A673 (cell line): ENCODE results near the gene FGFBP1. TPM values are rescaled to one million over a fixed set of nuclear protein-coding genes. Genes with fewer than 3 reads are reported as not detected.

ENCODE experiments used
- BruUV-seq: library from RNA; stranded (reverse); fragments of 400-500 nt; replicated peaks from 2 replicates; lab custom pipeline; 2021; lab: Mats Ljungman, UMichigan
- CTCF ChIA-PET: fragments of 300-600 bp; sonication (Branson Sonifier 250); formaldehyde crosslinking; loops from one replicate; lab custom pipeline; 2022; ENCODE audit warnings: antibody characterized with exemption; lab: Charles Lee
- POLR2A ChIA-PET: fragments of 300-600 bp; sonication (Branson Sonifier 250); formaldehyde crosslinking; loops from one replicate; lab custom pipeline; 2022; ENCODE audit warnings: antibody characterized with exemption; ENCODE audit not compliant: low non-redundant PET; lab: Charles Lee
- DNase-seq: peaks from one replicate; pipeline ENCODE4 v3.0.0-alpha.2; 2015; ENCODE audit warnings: low spot score
- H3K27ac ChIP-seq: fragments of 200-600 bp; sonication (generic); 2 replicates; pipeline ENCODE4 v1.5.1; 2016; ENCODE audit warnings: mixed run types, low read depth, mild to moderate bottlenecking, mixed read lengths, antibody characterized with exemption, low read length; ENCODE audit not compliant: poor library complexity, severe bottlenecking
- H3K27me3 ChIP-seq: fragments of 200-600 bp; sonication (generic); replicated peaks from 2 replicates; pipeline ENCODE4 v1.6.1; 2017; ENCODE audit warnings: mixed run types, low read depth, mild to moderate bottlenecking, mixed read lengths, antibody characterized with exemption, low read length; ENCODE audit not compliant: insufficient read depth, poor library complexity
- H3K36me3 ChIP-seq: fragments of 200-600 bp; sonication (generic); 2 replicates; pipeline ENCODE4 v1.6.1; 2016; ENCODE audit warnings: mixed run types, mild to moderate bottlenecking, mixed read lengths, antibody characterized with exemption, low read length; ENCODE audit not compliant: insufficient read depth, poor library complexity, severe bottlenecking
- H3K4me1 ChIP-seq: fragments of 200-600 bp; sonication (generic); 2 replicates; pipeline ENCODE4 v1.6.1; 2017; ENCODE audit warnings: mixed run types, mild to moderate bottlenecking, mixed read lengths, antibody characterized with exemption, low read length; ENCODE audit not compliant: insufficient read depth, poor library complexity, severe bottlenecking
- H3K4me3 ChIP-seq: fragments of 200-600 bp; sonication (generic); 2 replicates; pipeline ENCODE4 v1.5.1; 2016; ENCODE audit warnings: low read depth, mixed run types, mild to moderate bottlenecking, mixed read lengths, low read length; ENCODE audit not compliant: poor library complexity, severe bottlenecking
- H3K9me3 ChIP-seq: fragments of 200-600 bp; sonication (generic); 2 replicates; pipeline ENCODE4 v1.6.1; 2016; ENCODE audit warnings: mixed run types, low read depth, mild to moderate bottlenecking, mixed read lengths, antibody characterized with exemption, low read length; ENCODE audit not compliant: poor library complexity, severe bottlenecking
- EZH2 ChIP-seq: fragments of 200-600 bp; sonication (generic); IDR thresholded peaks from 2 replicates; pipeline ENCODE4 v1.6.1; 2017; ENCODE audit warnings: borderline replicate concordance, low read depth, mild to moderate bottlenecking, mixed read lengths, antibody characterized with exemption, low read length; ENCODE audit not compliant: poor library complexity, severe bottlenecking
- intact Hi-C: fragments of 100-400 bp; cut with micrococcal nuclease; formaldehyde crosslinking; loops from one replicate; pipeline ENCODE4 v1.10.0; 2022; ENCODE audit not compliant: unreplicated experiment
- total RNA-seq: library from RNA; stranded (reverse); gene quantifications from 2 replicates; pipeline ENCODE4 v1.2.3, GENCODE V29; 2021
- TF ChIP-seq, protein P1 (sequence below): fragments of 300-800, 200-600 bp; sonication (generic); conservative IDR thresholded peaks from 2 replicates; pipeline ENCODE4 v1.5.1; 2017; ENCODE audit warnings: low read depth, mild to moderate bottlenecking, antibody characterized with exemption, low read length, moderate library complexity, mixed read lengths

The FGFBP1 gene
- total RNA-seq, 1 experiment from 2014 or later = not detected

DNA sequence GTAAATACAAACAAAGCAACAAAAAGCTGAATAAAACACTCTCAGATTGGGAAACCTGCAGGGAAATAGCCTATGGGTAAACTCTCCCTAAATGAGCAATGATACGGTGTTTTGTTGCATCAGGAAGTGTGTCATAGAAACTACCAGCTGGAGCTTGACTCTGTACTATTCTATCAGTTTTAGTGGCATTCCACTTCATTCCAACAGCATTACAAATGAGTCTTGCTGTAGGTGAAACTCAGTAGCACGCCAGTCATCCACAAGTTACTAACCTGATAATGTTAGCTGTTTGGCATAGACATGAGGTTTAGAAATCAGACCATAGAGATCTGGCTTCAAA is 24.9 kb downstream of the FGFBP1 start:
- Histone ChIP-seq H3K4me3 (no peak overlapping the region), H3K4me1 (no peaks in the 10 kb centered on the region)
- POLR2A ChIA-PET = no interaction called here

DNA sequence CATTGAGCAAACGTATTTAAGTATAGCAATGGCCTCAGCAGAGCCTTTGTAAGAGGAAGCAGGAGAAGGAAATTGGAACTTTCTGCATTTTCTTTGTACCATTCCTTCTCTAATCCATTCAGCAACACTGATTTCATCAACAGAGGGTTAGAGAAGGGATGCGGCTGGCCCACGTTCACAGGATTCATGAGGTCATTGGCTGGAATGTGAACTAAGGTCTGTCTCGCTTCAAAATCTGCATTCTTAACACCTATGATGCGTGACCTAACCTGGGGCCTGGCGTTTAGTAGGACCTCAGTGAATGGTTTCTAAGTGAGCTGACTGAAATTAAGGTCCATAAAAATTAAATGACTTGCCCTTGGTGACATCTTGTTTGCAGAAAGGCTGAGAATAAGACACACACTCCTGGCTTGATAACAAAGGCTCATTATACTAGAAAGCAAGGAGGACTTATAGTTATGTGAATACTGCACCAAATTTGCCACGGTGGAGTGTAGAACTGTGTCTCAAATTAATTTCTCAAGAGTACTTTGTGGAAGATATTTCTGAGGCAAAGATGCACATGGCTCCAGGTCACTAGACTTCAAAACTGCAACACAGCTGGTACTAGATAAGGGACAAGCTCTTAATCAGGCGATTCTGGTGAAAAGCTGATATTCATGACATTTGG is 25.4 kb downstream of the FGFBP1 start:
- no peak for TF ChIP-seq EZH2
- TF ChIP-seq, protein P1, sequence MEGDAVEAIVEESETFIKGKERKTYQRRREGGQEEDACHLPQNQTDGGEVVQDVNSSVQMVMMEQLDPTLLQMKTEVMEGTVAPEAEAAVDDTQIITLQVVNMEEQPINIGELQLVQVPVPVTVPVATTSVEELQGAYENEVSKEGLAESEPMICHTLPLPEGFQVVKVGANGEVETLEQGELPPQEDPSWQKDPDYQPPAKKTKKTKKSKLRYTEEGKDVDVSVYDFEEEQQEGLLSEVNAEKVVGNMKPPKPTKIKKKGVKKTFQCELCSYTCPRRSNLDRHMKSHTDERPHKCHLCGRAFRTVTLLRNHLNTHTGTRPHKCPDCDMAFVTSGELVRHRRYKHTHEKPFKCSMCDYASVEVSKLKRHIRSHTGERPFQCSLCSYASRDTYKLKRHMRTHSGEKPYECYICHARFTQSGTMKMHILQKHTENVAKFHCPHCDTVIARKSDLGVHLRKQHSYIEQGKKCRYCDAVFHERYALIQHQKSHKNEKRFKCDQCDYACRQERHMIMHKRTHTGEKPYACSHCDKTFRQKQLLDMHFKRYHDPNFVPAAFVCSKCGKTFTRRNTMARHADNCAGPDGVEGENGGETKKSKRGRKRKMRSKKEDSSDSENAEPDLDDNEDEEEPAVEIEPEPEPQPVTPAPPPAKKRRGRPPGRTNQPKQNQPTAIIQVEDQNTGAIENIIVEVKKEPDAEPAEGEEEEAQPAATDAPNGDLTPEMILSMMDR = no peak
- Histone ChIP-seq H3K9me3 (no peaks in the 10 kb centered on the region), H3K27ac (no peak overlapping the region), H3K4me1 (no peaks in the 10 kb centered on the region), H3K27me3 (no peaks in the 10 kb centered on the region), H3K4me3 (no peak overlapping the region), H3K36me3 (no peaks in the 10 kb centered on the region)
- no TSS peak for BruUV-seq
- intact Hi-C loops = no loop called here
- no peak for DNase-seq
- CTCF ChIA-PET = no interaction called here
- POLR2A ChIA-PET = no interaction called here

More for the DNA sequence above, 24.9 kb downstream of the FGFBP1 start:
- BruUV-seq = no TSS peak
- DNase-seq = peak; percentile 52
- Histone ChIP-seq H3K27ac (no peak overlapping the region), H3K9me3 (no peaks in the 10 kb centered on the region), H3K36me3 (no peaks in the 10 kb centered on the region), H3K27me3 (no peaks in the 10 kb centered on the region)
- CTCF ChIA-PET = interaction anchor here (0.6 kb wide), 1 partner anchor 455 kb away, joined by 3 read pairs; no protein-coding TSS in a partner anchor
- TF ChIP-seq, protein P1 = no peak
- no peak for TF ChIP-seq EZH2
- intact Hi-C loops = no loop called here

DNA sequence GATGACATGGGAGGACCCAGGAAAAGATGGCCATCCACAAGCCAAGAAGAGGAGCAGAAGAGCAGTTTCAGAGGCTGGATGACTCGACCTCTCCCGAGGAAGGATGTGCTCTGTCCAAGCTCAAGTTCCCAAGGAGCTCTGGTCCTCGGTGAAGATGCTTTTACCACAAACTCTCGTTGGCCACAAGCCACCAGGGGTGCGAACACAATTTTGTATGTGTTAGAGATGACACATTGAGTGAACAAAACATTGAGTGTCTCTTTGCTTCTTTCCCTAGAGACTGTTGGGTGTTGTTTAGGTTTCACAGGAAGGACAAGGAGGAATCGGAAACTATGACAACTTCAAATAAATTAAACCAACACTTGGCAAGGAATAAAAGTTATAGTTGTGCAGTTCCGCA is 26.3 kb downstream of the FGFBP1 start:
- Histone ChIP-seq H3K27ac (no peak overlapping the region), H3K4me3 (no peak overlapping the region), H3K9me3 (no peaks in the 10 kb centered on the region), H3K36me3 (no peaks in the 10 kb centered on the region), H3K27me3 (no peaks in the 10 kb centered on the region), H3K4me1 (no peaks in the 10 kb centered on the region)
- TF ChIP-seq, protein P1 = no peak
- no peak for TF ChIP-seq EZH2
- no peak for DNase-seq
- CTCF ChIA-PET = no interaction called here
- BruUV-seq = no TSS peak
- POLR2A ChIA-PET = no interaction called here
- intact Hi-C loops = no loop called here
